Uterus (tissue), 2 donors: ENCODE data around the gene EPHA4.

Experiments used
- CTCF ChIP-seq, 4 experiments: fragments of 200-600 bp in 2 of 4; fragments of 450-650 bp in 2 of 4; sonication (generic) in 2 of 4; IDR thresholded peaks; one replicate each; pipeline ENCODE4 v1.5.1; 2016 to 2019; ENCODE audit warnings: antibody characterized with exemption in 4 of 4, mild to moderate bottlenecking in 2 of 4, moderate library complexity in 1 of 4
- POLR2A ChIP-seq, 2 donors: fragments of 450-650 bp; IDR thresholded peaks; one replicate each; pipeline ENCODE4 v1.6.1; 2016; ENCODE audit warnings: antibody characterized with exemption in 2 of 2, mild to moderate bottlenecking in 1 of 2, moderate library complexity in 1 of 2

- no peak for TF ChIP-seq CTCF (IDR thresholded peaks at IDR 0.05)
- TF ChIP-seq POLR2A (IDR thresholded peaks at IDR 0.05) = no peak
These were observed 151.9 kb downstream of the EPHA4 start for GRCh38 chr2:221420245-221420644.
